GM19023 (cell line): ENCODE data around the gene LIN37.
"Not testable (repeated sequence)": the region's sequence is repeated elsewhere in the genome, so short reads cannot be mapped to it uniquely, and the experiment has no call there.

Source experiments
- ATAC-seq: cut with Tn5 transposase; IDR thresholded peaks from one replicate; pipeline ENCODE4 v1.9.1; 2021; ENCODE audit warnings: mild to moderate bottlenecking, moderate library complexity; ENCODE audit not compliant: unreplicated experiment

Gene LIN37

DNA sequence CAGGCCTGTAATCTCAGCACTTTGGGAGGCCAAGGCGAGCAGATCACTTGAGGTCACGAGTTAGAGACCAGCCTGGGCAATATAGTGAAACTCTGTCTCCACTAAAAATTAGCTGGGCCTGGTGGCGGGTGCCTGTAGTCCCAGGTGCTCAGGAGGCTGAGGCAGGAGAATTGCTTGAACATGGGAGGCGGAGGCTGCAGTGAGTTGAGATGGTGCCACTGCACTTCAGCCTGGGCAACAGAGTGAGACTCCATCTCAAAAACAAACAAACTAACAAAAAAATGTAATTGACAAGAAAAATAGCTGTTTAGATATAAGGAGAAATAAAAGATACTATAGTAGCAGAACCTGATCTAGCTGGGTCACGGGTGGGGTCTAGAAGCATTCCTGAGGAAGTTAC is 24.0 kb downstream of the LIN37 start:
- not testable (repeated sequence) for ATAC-seq

DNA sequence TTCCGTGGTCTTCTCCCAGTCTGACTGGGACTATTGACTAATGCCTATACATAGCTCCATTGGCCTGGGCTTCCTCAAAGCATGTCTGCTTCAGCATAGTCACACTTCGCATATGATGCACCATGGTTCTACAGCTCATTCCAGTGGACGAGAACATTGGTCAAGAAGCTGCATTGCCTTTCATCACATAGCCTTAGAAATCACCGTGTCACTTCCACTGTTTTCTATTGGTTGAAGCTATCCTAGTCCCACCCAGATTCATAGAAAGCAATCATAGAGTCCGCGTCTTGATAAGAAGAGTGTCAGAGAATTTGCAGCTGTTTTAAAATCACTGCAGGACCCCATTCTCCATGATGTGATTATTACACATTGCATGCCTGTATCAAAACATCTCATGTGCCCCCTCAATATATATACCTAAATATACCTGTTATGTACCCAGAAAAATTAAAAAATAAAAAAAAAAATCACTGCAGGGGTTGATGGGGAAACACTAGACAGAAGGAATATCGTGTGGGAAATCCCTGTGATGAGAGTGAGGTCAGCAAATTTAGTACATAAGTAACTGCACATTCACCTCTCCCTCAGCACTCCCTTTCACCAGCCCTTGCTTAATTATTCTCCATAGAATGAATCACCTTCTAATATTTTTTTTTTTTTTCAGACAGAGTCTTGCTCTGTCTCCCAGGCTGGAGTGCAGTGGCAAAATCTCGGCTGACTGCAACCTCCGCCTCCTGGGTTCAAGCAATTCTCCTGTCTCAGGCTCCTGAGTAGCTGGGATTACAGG is 24.8 kb downstream of the LIN37 start:
- no peak for ATAC-seq

DNA sequence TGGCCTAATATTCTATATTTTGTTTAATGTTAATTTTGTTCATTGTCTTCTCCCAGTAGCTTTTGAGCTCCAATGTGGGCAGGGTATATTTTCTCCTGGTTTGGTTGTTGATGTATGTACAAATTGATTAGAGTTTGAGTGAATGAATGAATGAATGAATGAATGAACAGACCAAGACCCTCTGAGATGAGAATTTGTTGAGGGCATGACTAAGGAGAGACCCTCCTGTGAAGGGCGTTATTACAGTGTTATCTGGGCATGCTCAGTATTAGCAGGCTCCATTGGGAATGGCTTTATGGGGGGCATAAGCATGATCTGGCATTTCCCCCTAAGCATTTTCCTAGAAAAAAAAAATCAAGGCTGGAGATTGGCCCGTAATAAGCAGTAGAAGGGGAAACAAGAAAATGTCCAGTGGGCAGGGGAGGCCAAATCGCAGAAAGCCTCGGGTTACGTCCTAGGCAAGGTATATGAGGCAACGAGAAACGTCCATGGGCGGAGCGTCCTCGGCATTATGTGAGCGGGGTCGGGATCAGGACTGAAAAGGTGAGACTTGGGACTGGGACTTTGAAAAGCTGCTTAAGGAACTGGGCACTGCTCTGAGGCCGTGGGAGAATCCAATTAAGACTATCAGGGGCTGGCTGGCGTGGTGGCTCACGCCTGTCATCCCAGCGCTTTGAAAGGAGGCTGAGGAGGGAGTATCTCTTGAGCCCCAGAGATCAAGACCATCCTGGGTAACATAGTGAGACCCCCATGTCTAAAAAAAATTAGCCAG is 26.1 kb downstream of the LIN37 start:
- ATAC-seq: no peak

DNA sequence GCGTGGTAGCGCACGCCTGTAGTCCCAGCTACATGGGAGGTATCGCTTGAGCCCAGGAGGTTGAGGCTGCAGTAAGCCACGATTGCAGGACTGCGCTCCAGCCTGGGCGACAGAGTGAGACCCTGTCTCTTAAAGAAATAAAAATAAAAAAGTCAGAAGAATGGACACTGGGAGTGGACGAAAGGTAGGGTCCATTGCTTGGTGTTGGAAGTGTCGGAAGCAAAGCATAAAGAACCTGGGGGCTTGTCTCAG is 26.6 kb downstream of the LIN37 start:
- ATAC-seq: no peak

DNA sequence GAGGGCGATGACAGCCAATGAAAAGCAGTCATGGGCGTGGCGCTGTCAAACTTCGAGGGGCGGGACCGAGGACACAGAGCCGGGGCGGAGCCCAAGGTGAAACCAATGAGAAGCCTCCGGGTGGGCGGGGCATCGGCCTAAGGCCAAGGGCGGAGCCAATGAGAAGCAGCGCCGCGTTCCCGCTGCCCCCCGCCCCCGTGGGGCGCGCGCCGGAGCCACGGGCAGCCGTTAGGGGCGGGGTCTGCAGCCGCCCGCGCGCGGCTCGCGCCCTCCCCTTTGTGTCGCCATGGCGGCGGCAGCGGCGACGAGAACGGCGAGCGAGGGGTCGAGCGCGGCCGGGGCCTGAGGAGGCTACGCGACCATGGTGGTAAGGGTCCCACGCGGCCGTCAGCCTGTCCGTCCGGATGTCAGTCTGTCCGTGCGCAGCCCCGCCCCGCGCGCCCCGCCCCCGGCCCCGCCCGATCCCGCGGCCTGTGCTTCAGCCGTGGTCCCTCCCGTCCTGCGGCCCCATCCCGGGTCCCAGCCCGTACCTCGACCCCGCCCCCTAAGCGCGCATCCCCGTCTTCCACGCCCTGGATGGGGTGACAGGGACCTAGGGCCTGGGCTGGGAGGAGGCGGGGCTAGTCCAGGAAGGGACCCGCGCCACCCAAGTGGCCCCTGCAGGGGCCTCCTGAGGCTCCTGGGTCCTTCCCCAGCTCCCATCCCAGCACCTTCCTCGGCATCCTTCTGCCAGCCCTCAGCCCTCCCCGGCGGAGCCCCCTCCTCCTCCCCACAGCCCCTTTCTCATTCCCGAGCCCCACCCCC is 27.1 kb downstream of the LIN37 start, which contains the start of gene ARHGAP33:
Gene ARHGAP33 (plus strand): TSS at position 267 of the 804 bp plus-strand sequence. CDS start 95 bp downstream, at position 362.
- peak; percentile 92 for ATAC-seq

DNA sequence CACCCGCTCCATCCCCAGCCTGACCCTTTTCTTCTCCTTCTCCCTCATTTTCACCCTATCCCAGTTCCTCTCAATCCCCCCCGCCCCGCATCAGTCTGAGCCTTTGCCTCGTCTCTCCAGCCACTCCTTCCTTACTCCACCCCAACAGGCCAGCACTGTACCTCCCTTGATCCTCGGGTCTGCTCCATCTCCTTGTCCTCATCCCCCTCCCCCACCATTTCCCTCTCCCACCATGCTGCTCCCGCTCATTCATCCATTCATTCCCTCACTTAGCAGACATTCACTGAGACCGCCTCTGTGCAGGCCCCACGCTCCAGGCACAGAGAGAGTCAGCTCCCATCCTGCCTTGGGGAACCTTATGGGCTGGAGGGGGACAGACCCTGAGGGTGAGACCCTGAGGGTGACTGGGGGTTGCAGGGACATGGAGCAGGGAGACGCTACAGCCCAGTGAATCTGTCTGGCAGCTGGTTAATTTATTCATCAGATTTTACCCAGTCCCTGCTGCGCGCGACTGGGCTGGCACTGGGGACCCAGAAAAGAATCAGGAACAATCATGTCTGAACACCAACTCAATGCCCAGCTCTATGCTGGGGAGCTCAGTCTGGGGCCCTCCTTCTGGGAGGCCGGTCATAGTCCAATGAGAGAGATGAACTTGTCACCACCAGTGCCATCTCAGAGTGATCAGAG is 27.9 kb downstream of the LIN37 start:
- no peak for ATAC-seq

DNA sequence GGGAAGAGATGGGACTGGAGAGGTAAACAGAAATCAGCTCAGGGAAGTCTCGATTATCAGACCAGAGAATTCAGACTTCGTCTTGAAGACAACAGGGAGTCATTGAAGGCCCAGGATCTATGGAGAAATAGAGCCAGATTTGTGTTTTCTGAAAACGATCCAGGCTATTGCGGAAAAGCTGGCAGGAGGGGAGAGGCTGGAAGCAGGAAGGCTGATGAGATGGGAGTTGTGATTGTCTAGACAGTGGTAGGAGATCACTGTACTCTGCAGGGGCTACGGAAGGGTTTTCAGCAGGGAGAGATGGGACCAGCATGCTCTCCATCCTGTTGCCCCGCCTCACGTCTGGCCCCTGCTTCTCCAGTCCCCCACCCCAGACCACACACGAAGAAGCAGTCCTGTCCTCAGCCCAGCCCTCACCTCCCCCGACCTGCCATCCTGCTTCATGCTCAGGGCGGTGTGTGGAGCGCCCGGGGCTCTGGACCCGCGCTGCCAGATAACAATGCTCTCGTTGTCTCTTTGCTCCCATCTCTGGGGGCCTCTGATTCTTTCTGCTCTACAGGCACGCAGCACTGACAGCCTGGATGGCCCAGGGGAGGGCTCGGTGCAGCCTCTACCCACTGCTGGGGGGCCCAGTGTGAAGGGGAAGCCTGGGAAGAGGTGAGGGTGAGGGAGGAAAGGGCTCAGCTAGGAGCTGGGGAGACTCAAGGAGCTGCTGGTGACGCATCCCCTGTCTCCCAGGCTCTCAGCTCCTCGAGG is 28.9 kb downstream of the LIN37 start:
- no peak for ATAC-seq

DNA sequence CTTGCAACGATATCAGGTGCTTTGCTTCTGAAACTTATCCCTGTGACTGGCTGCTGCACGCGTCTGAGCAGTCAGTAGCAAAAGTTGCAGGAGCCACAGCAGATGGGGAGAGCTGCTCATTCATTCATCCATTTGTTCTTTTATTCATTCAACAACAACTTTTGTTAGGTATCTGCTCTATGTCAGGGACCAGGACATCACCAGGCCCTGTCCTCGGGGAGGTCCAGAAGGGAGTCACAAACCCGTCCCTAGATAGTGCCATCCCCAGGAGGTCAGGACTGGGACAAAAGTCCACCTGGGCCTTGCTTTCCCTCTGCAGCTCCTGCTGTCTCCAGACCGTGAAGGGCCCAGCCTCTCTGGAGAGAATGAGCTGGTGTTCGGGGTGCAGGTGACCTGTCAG is 29.6 kb downstream of the LIN37 start:
- ATAC-seq: no peak

DNA sequence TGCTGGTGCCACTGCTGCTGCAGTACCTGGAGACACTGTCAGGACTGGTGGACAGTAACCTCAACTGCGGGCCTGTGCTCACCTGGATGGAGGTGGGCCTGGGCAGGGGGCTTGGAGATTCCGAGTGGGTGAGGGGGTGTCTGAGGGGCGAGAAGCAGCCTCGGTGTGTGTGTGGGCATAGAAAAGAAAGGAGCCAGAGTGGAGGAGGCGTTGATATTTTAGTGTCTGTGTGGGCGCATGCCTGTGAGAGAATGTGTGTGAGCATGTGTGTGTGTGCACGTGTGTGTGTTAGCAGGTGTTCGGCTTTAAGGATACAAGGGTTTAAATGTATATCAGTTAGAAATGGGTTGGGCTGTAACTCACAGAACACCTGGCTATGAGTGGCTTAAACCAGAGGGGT is 30.7 kb downstream of the LIN37 start:
- no peak for ATAC-seq

DNA sequence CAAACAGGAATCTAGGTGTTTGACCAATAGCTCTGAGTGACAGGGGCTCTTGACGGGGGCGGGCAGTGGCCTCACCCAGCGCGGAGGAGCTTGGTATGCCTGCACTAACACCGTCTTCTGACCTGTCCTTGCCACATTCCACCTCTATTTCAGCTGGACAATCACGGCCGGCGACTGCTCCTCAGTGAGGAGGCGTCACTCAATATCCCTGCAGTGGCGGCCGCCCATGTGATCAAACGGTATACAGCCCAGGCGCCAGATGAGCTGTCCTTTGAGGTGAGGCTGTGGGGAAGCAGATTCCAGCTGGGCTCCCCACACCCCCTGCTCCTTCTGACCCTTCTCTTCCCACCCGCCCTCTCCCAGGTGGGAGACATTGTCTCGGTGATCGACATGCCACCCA is 31.7 kb downstream of the LIN37 start:
- ATAC-seq: no peak

DNA sequence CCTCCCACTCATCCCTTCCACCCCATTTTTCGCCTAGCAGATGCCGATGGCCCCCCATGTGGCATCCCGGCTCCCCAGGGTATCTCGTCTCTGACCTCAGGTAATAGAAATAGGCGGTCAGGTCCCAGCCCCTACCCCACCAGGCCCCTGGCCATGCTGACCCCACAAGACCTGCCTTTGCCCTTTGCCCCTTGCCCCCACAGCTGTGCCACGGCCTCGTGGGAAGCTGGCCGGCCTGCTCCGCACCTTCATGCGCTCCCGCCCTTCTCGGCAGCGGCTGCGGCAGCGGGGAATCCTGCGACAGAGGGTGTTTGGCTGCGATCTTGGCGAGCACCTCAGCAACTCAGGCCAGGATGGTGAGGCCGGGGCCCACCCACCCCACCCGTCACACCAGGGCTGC is 32.3 kb downstream of the LIN37 start:
- no peak for ATAC-seq

DNA sequence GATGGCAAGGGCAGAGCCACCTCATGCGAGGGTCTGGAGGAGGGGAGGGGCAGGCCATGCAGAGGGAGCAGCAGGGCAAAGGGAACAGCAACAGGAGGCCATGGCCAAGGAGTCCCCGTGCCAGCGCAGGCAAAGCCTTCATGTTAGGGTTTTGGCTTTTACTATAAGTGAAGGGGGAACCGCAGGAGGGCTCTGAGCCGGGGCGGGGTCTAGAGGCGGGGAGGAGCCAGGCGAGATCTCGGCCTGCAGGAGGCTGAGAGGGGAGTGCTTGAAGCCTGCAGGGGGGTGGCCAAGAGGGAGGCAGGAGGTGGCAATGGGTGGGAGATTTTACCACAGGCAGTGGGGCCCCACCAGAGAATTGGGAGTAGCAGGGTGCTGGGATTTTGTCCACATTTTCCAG is 33.3 kb downstream of the LIN37 start:
- ATAC-seq: no peak

DNA sequence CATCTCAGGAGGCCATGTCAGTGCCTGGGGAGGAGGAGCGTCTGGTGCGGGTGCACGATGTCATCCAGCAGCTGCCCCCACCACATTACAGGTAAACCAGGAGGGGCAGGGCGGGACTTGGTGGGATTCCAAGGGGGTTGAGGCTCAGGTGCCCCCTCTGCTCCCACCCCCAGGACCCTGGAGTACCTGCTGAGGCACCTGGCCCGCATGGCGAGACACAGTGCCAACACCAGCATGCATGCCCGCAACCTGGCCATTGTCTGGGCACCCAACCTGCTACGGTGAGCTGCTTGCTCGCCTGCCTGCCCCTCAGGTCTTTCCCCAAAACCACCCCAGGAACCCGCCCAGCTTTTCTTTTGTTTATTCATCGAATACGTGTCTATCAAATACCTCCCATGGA is 34.2 kb downstream of the LIN37 start:
- ATAC-seq: no peak

DNA sequence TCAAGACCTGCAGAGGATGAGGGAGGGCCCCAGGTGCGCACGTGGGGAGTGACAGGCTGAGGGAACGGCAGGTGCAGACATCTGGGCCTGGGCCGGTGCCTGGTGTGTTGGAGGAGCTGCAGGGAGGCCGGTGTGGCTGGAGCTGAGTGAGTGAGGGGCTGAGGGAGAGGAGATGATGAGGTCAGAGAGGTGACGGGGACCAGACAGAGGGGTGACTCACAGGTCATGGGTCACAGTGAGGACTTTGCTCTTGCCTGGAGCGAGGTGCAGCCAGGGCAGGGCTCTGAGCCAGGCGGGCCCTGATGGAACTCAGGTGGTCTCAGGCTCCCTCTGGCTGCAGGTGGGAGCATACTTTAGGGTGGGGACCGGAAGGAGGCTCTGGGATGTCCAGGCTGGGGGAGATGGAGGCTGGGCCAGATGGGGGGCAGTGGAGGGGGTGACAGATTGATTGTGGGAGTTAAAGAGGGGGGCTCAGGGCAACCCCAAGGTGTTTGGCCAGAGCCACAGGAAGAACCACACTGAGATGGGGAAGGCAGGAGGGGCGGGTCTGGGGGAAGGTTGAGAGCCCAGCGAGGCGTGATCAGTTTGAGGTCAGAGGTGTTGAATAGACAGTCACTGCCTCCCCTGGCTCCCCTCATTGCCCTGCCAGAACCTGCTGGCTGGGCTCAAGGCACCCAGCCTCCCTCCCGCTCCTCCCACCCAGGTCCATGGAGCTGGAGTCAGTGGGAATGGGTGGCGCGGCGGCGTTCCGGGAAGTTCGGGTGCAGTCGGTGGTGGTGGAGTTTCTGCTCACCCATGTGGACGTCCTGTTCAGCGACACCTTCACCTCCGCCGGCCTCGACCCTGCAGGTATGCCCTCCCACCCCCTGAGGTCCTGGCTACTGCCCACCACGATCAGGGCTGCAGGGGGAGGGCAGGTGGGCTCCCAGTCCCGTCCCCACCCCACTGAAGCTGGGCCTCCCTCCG is 35.4 kb downstream of the LIN37 start:
- no peak for ATAC-seq

DNA sequence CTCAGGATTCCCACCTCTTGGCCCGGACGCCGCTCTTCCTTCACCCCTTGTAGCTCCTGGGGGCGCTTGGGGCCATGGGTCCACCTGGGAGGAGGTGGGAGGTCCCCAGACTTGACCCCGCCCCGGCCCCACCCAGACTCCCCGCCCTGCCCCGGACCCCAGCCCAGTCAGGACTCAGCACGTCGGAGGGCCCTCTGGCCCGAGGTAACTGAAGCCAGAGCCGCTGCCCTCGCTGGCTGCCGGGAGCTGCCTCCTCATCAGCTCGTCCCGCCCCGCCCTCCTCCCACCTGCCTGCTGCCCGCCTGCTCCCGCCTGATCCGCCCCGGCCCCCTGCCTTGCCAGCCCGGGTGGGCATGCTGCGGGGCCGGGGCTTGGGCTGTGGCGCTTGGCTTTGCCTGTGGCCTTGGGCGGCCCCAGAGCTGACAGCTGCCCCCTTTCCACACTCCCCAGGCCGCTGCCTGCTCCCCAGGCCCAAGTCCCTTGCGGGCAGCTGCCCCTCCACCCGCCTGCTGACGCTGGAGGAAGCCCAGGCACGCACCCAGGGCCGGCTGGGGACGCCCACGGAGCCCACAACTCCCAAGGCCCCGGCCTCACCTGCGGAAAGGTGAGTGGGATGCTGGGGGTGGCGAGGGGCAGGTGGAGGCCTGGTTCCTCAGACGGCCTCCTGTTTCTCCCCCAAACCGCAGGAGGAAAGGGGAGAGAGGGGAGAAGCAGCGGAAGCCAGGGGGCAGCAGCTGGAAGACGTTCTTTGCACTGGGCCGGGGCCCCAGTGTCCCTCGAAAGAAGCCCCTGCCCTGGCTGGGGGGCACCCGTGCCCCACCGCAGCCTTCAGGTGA is 36.3 kb downstream of the LIN37 start:
- no peak for ATAC-seq

DNA sequence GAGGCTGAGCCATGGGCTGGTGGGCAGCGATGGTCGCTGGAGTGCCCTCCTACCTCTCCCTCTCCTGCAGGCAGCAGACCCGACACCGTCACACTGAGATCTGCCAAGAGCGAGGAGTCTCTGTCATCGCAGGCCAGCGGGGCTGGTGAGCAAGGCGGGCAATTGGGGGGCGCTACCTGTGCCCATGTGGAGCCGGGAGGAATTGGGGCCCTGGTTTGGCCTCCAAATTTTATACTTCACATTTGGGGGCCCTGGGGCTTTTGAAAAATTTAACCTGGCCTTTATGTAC is 36.9 kb downstream of the LIN37 start:
- ATAC-seq: no peak

DNA sequence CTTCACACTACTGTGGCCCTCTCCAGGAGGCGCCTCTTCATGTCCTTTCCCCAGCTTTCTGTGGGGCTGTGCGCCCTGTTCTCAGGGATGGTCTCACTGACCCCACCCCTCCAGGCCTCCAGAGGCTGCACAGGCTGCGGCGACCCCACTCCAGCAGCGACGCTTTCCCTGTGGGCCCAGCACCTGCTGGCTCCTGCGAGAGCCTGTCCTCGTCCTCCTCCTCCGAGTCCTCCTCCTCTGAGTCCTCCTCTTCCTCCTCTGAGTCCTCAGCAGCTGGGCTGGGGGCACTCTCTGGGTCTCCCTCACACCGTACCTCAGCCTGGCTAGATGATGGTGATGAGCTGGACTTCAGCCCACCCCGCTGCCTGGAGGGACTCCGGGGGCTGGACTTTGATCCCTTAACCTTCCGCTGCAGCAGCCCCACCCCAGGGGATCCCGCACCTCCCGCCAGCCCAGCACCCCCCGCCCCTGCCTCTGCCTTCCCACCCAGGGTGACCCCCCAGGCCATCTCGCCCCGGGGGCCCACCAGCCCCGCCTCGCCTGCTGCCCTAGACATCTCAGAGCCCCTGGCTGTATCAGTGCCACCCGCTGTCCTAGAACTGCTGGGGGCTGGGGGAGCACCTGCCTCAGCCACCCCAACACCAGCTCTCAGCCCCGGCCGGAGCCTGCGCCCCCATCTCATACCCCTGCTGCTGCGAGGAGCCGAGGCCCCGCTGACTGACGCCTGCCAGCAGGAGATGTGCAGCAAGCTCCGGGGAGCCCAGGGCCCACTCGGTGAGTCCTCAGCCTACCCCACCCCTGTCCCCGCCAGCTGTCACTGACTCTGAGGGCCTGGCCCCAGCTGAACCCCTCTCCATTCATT is 38.2 kb downstream of the LIN37 start:
- ATAC-seq: no peak
